Thyroid gland (tissue), 4 donors: ENCODE measurements around the gene SOD2.
"Not testable (repeated sequence)": the region's sequence is repeated elsewhere in the genome, so short reads cannot be mapped to it uniquely, and the experiment has no call there.

Experiments used
- CTCF ChIP-seq, 6 experiments: fragments of 200-600 bp in 3 of 6; fragments of 450-650 bp in 3 of 6; sonication (generic) in 3 of 6; IDR thresholded peaks; one replicate each; pipeline ENCODE4 v1.5.1; 2016 to 2019; ENCODE audit warnings: antibody characterized with exemption in 6 of 6, mild to moderate bottlenecking in 2 of 6, inconsistent platforms in 1 of 6, moderate library complexity in 1 of 6
- POLR2A ChIP-seq, 2 donors: fragments of 450-650 bp; IDR thresholded peaks; one replicate each; pipeline ENCODE4 v1.6.1; 2017; ENCODE audit warnings: antibody characterized with exemption in 2 of 2, mild to moderate bottlenecking in 2 of 2, moderate library complexity in 1 of 2

DNA sequence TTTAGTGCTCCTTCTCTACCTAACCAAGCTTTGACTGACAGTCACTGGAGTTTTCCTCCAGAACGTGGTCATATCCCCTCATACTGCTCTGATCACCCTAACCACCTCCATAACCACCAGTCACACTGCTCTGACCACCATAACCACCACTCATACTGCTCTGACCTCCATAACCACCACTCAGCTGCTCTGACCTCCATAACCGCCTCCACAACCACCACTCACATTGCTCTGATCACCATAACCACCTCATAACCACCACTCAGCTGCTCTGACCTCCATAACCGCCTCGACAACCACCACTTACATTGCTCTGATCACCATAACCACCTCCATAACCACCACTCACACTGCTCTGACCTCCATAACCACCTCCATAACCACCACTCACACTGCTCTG, 17.6 kb upstream of the SOD2 start:
- TF ChIP-seq POLR2A, CTCF (IDR thresholded peaks at IDR 0.05): not testable (repeated sequence)
